Skeletal muscle satellite cell (primary cell): Measurements from ENCODE around the gene KNG1.

Experiments
- H3K27me3 ChIP-seq: 2 replicates; pipeline ENCODE4 v1.7.0; 2013; ENCODE audit warnings: low read length; ENCODE audit not compliant: control insufficient read depth, insufficient read depth
- H3K36me3 ChIP-seq: 2 replicates; pipeline ENCODE4 v1.7.0; 2013; ENCODE audit warnings: mild to moderate bottlenecking, control low read depth, low read length; ENCODE audit not compliant: insufficient read depth
- H3K4me1 ChIP-seq: 2 replicates; pipeline ENCODE4 v1.7.0; 2013; ENCODE audit warnings: low read length; ENCODE audit not compliant: control insufficient read depth, insufficient read depth
- H3K4me2 ChIP-seq: 2 replicates; pipeline ENCODE4 v1.7.0; 2013; ENCODE audit warnings: mild to moderate bottlenecking, low read length
- H3K4me3 ChIP-seq: 2 replicates; pipeline ENCODE4 v1.7.0; 2013; ENCODE audit warnings: low read length
- H3K9ac ChIP-seq: 2 replicates; pipeline ENCODE4 v1.7.0; 2013; ENCODE audit warnings: mild to moderate bottlenecking, low read depth, low read length, moderate library complexity
- H3K9me3 ChIP-seq: replicated peaks from 2 replicates; pipeline ENCODE4 v1.7.0; 2013; ENCODE audit warnings: mild to moderate bottlenecking, control low read depth, low read length

The KNG1 gene

GRCh38 chr3:186754871-186755270 lies 37.7 kb downstream of the KNG1 start:
- Histone ChIP-seq H3K9ac (no peak overlapping the region), H3K9me3 (no peaks in the 10 kb centered on the region), H3K4me2 (no peak overlapping the region), H3K27me3 (peaks cover 3% of the 10 kb centered on the region), H3K4me1 (peaks cover 4% of the 10 kb centered on the region), H3K4me3 (no peak overlapping the region), H3K36me3 (no peaks in the 10 kb centered on the region)

DNA sequence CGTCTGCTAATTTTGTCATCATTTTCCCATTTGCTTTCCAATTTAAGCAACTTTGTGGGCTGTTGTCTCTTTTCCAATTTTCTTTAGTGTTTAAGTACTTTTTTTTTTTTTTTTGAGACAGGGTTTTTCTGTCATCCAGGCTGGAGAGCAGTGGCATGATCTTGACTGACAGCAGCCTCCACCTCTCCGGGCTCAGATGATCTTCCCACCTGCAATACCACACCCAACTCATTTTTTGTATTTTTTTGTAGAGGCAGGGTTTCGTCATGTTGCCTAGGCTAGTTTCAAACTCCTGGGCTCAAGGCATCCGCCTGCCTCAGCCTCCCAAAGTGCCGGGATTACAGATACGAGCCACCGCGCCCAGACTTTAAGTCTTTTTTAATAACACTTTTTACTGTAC lies 40.1 kb downstream of the KNG1 start:
- Histone ChIP-seq H3K4me1 (peaks cover 4% of the 10 kb centered on the region), H3K4me2 (no peak overlapping the region), H3K9me3 (no peaks in the 10 kb centered on the region), H3K9ac (no peak overlapping the region), H3K36me3 (no peaks in the 10 kb centered on the region), H3K4me3 (no peak overlapping the region), H3K27me3 (peaks cover 3% of the 10 kb centered on the region)

DNA sequence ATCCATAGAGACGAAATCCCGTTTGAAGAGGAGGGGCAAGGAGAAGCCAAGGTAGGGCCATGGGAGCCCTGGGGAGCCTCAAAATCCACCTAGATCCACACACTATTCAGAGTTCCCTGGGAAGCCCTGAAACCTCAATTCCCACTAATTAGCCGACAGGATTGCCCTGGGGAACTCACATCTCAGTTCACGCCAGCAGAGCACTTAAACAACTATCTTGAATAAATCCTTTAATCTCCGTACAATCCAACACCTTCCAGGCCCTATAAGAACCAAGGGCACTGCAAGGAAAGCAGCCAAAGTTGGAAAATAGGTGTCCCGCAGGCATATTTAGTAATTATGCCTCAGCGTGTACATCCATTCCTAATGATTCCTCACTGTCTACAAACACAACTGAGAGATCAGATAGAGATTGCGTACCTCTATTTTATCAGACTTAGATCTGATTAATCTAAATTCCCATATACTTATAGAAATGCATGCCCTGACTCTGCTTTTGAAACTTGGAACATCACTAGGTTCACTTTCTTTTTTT lies 40.6 kb downstream of the KNG1 start:
- no peaks in the 10 kb centered on the region for H3K36me3 ChIP-seq
- no peak overlapping the region for H3K9ac ChIP-seq
- peaks cover 4% of the 10 kb centered on the region for H3K4me1 ChIP-seq
- H3K9me3 ChIP-seq = no peaks in the 10 kb centered on the region
- no peak overlapping the region for H3K4me3 ChIP-seq
- H3K4me2 ChIP-seq = no peak overlapping the region
- peaks cover 3% of the 10 kb centered on the region for H3K27me3 ChIP-seq

DNA sequence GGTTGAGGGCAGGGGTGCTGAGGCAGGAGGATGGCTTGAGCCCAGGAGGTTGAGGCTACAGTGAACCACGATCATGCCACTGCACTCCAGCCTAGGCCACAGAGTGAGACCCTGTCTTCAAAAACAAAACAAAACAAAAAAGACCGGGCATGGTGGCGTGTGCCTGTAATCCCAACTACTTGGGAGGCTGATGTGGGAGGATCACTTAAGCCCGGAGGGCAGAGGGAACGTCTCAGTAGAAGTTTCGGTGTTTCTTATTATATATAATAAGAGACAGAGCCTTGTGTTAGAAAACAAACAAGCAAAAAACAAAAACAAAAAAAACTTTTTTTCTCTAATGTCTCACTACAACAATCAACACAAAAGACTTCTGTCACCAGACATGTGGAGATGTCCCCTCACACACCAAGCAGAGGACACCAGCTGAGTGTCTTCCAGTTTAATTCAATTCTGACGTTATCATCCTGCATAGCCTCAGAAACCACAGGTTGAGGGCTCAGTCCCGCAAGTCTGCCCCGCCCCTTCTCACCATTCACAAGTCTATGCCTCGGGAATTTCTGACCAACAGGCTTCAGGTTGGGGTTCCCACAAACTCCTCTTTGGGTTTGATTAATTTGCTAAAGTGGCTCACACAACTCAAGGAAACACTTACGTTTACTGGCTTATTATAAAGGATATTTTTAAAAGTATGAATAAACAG lies 42.2 kb downstream of the KNG1 start:
- Histone ChIP-seq H3K4me1 (no peaks in the 10 kb centered on the region), H3K9me3 (no peaks in the 10 kb centered on the region), H3K36me3 (no peaks in the 10 kb centered on the region), H3K27me3 (peaks cover 3% of the 10 kb centered on the region), H3K4me3 (no peak overlapping the region), H3K4me2 (no peak overlapping the region), H3K9ac (no peak overlapping the region)

GRCh38 chr3:186760141-186760833 lies 43.1 kb downstream of the KNG1 start:
- Histone ChIP-seq H3K4me2 (no peak overlapping the region), H3K9me3 (no peaks in the 10 kb centered on the region), H3K9ac (no peak overlapping the region), H3K4me3 (no peak overlapping the region), H3K36me3 (no peaks in the 10 kb centered on the region), H3K4me1 (no peaks in the 10 kb centered on the region), H3K27me3 (peaks cover 3% of the 10 kb centered on the region)

GRCh38 chr3:186760897-186761447 lies 43.8 kb downstream of the KNG1 start:
- Histone ChIP-seq H3K27me3 (peaks cover 3% of the 10 kb centered on the region), H3K9me3 (no peaks in the 10 kb centered on the region), H3K4me1 (no peaks in the 10 kb centered on the region), H3K4me2 (no peak overlapping the region), H3K4me3 (no peak overlapping the region), H3K9ac (no peak overlapping the region), H3K36me3 (no peaks in the 10 kb centered on the region)

GRCh38 chr3:186772281-186772694 lies 55.1 kb downstream of the KNG1 start:
- H3K4me1 ChIP-seq = peaks cover 11% of the 10 kb centered on the region
- H3K4me2 ChIP-seq = peak overlapping the region; percentile 92
- no peaks in the 10 kb centered on the region for H3K9me3 ChIP-seq
- no peaks in the 10 kb centered on the region for H3K27me3 ChIP-seq
- H3K9ac ChIP-seq = peak overlapping the region; percentile 75
- no peaks in the 10 kb centered on the region for H3K36me3 ChIP-seq
- peak overlapping the region; percentile 75 for H3K4me3 ChIP-seq

DNA sequence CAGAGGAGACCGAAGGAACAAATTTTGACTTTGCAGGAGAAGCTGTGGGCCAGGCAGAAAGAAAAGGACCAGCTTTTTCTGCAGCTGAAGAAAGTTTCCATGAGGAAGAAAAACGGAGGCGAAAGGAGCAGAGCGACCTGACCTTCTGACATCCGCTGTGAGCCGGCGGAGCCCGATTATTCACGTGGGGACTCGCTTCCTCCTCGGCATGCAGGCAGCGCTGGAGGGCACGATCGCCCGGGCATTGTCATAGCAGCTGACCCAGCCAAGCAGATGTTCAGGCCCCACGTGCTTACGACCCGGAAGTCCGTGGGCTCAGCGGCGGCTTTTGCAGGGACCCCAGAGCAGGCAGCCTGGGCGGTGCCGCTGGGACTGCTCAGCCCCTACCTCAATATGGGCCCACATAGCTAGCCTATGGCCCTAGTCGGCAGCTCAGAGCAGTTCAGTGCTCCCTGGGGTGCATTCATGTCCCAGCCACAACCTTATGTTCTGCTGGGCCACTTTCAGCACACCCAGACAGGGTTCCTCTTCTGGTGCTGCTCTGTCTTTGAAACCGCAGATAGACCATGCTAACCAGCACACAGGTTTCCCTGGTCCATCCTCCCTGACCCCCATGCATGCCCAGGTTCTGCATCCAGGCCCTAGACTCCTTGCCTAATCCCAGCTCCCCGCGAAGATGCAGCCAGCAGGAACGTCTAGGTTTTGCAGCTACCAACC lies 55.7 kb downstream of the KNG1 start:
- Histone ChIP-seq H3K4me1 (peaks cover 11% of the 10 kb centered on the region), H3K4me3 (peak overlapping the region; percentile 75), H3K9ac (peak overlapping the region; percentile 75), H3K27me3 (no peaks in the 10 kb centered on the region), H3K9me3 (no peaks in the 10 kb centered on the region), H3K4me2 (peak overlapping the region; percentile 92), H3K36me3 (no peaks in the 10 kb centered on the region)

DNA sequence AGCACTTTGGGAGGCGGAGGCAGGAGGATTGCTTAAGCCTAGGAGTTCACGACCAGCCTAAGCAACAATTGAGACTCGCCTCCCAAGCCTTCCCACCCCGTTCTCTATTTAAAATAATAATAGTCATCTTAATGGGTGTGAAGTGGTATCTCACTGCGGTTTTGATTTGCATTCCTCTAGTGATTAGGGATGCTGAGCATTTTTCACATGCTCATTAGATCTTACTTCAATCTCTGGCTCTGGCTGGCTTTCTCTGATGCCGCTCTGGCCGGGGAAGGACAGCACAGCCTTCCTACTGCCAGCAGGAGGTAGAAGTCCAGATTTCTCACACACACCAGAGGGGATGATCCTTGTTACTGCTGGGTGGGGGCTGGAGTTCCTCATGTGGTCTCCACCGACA lies 58.8 kb downstream of the KNG1 start:
- Histone ChIP-seq H3K27me3 (no peaks in the 10 kb centered on the region), H3K4me1 (peaks cover 11% of the 10 kb centered on the region)

GRCh38 chr3:186779204-186779603 lies 62.0 kb downstream of the KNG1 start:
- H3K4me2 ChIP-seq = no peak overlapping the region
- H3K9me3 ChIP-seq = no peaks in the 10 kb centered on the region
- no peak overlapping the region for H3K9ac ChIP-seq
- H3K27me3 ChIP-seq = no peaks in the 10 kb centered on the region
- no peaks in the 10 kb centered on the region for H3K4me1 ChIP-seq
- H3K4me3 ChIP-seq = no peak overlapping the region
- H3K36me3 ChIP-seq = peaks cover 7% of the 10 kb centered on the region

More for the DNA sequence above, 58.8 kb downstream of the KNG1 start:
- Histone ChIP-seq H3K4me2 (no peak overlapping the region), H3K4me3 (no peak overlapping the region), H3K9me3 (no peaks in the 10 kb centered on the region), H3K9ac (no peak overlapping the region), H3K36me3 (no peaks in the 10 kb centered on the region)

DNA sequence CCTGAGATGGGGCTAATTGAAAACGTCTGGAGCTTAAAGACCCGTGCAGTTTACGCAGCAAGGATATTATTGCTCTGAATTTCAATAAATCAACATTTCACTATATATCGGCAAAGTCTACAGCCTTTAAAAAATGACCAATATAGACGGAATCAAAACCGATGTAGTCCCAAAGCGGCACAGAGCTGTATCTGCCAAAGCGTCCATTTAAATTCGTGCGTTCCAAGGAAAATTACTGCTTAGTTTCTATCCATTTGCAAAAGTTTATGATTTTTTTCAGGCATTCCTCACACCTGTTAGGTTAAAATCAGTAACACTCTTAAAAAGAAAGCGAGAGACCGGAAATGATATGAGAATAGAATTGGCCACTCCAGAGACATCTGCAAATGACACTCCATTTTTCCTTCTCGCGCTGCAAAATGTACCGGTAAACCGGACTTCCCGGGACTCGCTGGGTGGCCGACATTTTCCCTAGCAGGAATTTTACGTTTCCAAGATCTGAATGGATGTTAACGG lies 65.4 kb downstream of the KNG1 start:
- peaks cover 15% of the 10 kb centered on the region for H3K4me1 ChIP-seq
- peak overlapping the region; percentile 90 for H3K4me2 ChIP-seq
- peak overlapping the region; percentile 99 for H3K9ac ChIP-seq
- no peaks in the 10 kb centered on the region for H3K27me3 ChIP-seq
- peak overlapping the region; percentile 84 for H3K4me3 ChIP-seq
- H3K36me3 ChIP-seq = peaks cover 41% of the 10 kb centered on the region
- no peaks in the 10 kb centered on the region for H3K9me3 ChIP-seq
